HepG2 (cell line): ENCODE measurements around the gene ZNF652. TPM values are rescaled to one million over a fixed set of nuclear protein-coding genes. Genes with fewer than 3 reads are reported as not detected.

Experiments
- CAMTA2 ChIP-seq: sonication (generic); formaldehyde crosslinking; IDR thresholded peaks from 2 replicates; pipeline ENCODE4 v1.4.0; 2020; ENCODE audit warnings: mild to moderate bottlenecking, missing genetic modification reagents, borderline replicate concordance
- EP300 ChIP-seq, 3 experiments: sonication (generic) in 1 of 3; formaldehyde crosslinking in 1 of 3; IDR thresholded peaks; 2 replicates each; pipeline versions ENCODE4 v1.5.1 to v1.6.1; 2011 to 2020; ENCODE audit warnings: low read depth in 2 of 3, low read length in 2 of 3, borderline replicate concordance in 1 of 3, improper control_type of control experiment in 1 of 3, mild to moderate bottlenecking in 1 of 3, missing genetic modification reagents in 1 of 3, moderate library complexity in 1 of 3
- FOXA1 ChIP-seq, 2 experiments: fragments of 450-650 bp in 1 of 2; sonication (generic) in 1 of 2; formaldehyde crosslinking in 1 of 2; IDR thresholded peaks; 2 replicates each; pipeline versions ENCODE4 v1.4.0 to v1.6.1; 2016 to 2020; ENCODE audit warnings: missing genetic modification reagents in 1 of 2
- HCFC1 ChIP-seq: fragments of 150-350 bp; IDR thresholded peaks from 2 replicates; pipeline ENCODE4 v1.6.1; 2014; ENCODE audit warnings: low read depth, low read length
- NPAS2 ChIP-seq: sonication (generic); formaldehyde crosslinking; IDR thresholded peaks from 2 replicates; pipeline ENCODE4 v1.8.0; 2022; ENCODE audit warnings: mild to moderate bottlenecking, missing genetic modification reagents, borderline replicate concordance
- PITX1 ChIP-seq: sonication (generic); formaldehyde crosslinking; IDR thresholded peaks from 2 replicates; pipeline ENCODE4 v1.5.1; 2020; ENCODE audit warnings: mild to moderate bottlenecking, missing genetic modification reagents
- RCOR2 ChIP-seq: IDR thresholded peaks from 2 replicates; pipeline ENCODE4 v1.6.1; 2016; ENCODE audit warnings: missing biosample characterization, missing genetic modification reagents
- SETDB1 ChIP-seq: sonication (generic); formaldehyde crosslinking; IDR thresholded peaks from 2 replicates; pipeline ENCODE4 v1.5.1; 2020; ENCODE audit warnings: missing genetic modification reagents, mild to moderate bottlenecking, borderline replicate concordance
- SIN3B ChIP-seq: fragments of 150-350 bp; IDR thresholded peaks from 2 replicates; pipeline ENCODE4 v1.6.1; 2014; ENCODE audit warnings: low read length
- WIZ ChIP-seq: sonication (generic); formaldehyde crosslinking; IDR thresholded peaks from 2 replicates; pipeline ENCODE4 v1.5.1; 2020; ENCODE audit warnings: mild to moderate bottlenecking, missing genetic modification reagents
- ZNF335 ChIP-seq: sonication (generic); formaldehyde crosslinking; IDR thresholded peaks from 2 replicates; pipeline ENCODE4 v1.4.0; 2020; ENCODE audit warnings: missing genetic modification reagents
- ZNF34 ChIP-seq: sonication (generic); formaldehyde crosslinking; IDR thresholded peaks from 2 replicates; pipeline ENCODE4 v1.4.0; 2020; ENCODE audit warnings: mild to moderate bottlenecking, missing genetic modification reagents, borderline replicate concordance
- ZNF574 ChIP-seq: sonication (generic); formaldehyde crosslinking; IDR thresholded peaks from 2 replicates; pipeline ENCODE4 v1.4.0; 2020; ENCODE audit warnings: missing genetic modification reagents
- ZNF576 ChIP-seq: sonication (generic); formaldehyde crosslinking; IDR thresholded peaks from 2 replicates; pipeline ENCODE4 v1.4.0; 2020; ENCODE audit warnings: mild to moderate bottlenecking, missing genetic modification reagents
- ZNF644 ChIP-seq: IDR thresholded peaks from 2 replicates; pipeline ENCODE4 v1.6.1; 2016; ENCODE audit warnings: low read depth
- ZNF788 ChIP-seq: sonication (generic); formaldehyde crosslinking; IDR thresholded peaks from 2 replicates; pipeline ENCODE4 v1.5.0; 2020; ENCODE audit warnings: mild to moderate bottlenecking, missing genetic modification reagents, borderline replicate concordance
- ZNF841 ChIP-seq: sonication (generic); formaldehyde crosslinking; IDR thresholded peaks from 2 replicates; pipeline ENCODE4 v1.8.1; 2023; ENCODE audit warnings: missing genetic modification reagents, borderline replicate concordance
- ZUFSP ChIP-seq: sonication (generic); formaldehyde crosslinking; IDR thresholded peaks from 2 replicates; pipeline ENCODE4 v1.9.0; 2021; ENCODE audit warnings: missing genetic modification reagents, mild to moderate bottlenecking, borderline replicate concordance
- polyA plus RNA-seq, 8 experiments: library from polyadenylated mRNA; depleted of rRNA in 3 of 8; stranded (reverse) in 7 of 8; unstranded in 1 of 8; fragments of >200 nt; fragmentation: Illumina TruSeq in 4 of 8; extraction: Trizol in 4 of 8; gene quantifications; 2 replicates each; pipeline versions ENCODE4 v1.2.1 to v1.2.3, GENCODE V29; 2011 to 2016; ENCODE audit warnings: low read depth in 4 of 8, missing spikeins in 1 of 8, mixed read lengths in 1 of 8; ENCODE audit not compliant: insufficient read depth in 1 of 8
- total RNA-seq, 5 experiments: library from RNA; depleted of rRNA; stranded (reverse); fragments of >200 nt; fragmentation: Illumina TruSeq; extraction: Trizol; gene quantifications; 2 replicates each; pipeline ENCODE4 v1.2.3, GENCODE V29; 2016; ENCODE audit warnings: low read depth in 1 of 5
- TF ChIP-seq, protein P1 (sequence below): sonication (generic); formaldehyde crosslinking; IDR thresholded peaks from 2 replicates; pipeline ENCODE4 v1.4.0; 2020; ENCODE audit warnings: mild to moderate bottlenecking, missing genetic modification reagents
- TF ChIP-seq, protein P2 (sequence below): sonication (generic); formaldehyde crosslinking; IDR thresholded peaks from 2 replicates; pipeline ENCODE4 v1.8.1; 2022; ENCODE audit warnings: low read depth, mild to moderate bottlenecking, missing genetic modification reagents

The ZNF652 gene
- total and polyA plus RNA-seq, 2 of the 13 experiments (the other 11 are each of a cell fraction or from before 2014, with no cell fraction given) = 16.2 to 30.2 TPM

DNA sequence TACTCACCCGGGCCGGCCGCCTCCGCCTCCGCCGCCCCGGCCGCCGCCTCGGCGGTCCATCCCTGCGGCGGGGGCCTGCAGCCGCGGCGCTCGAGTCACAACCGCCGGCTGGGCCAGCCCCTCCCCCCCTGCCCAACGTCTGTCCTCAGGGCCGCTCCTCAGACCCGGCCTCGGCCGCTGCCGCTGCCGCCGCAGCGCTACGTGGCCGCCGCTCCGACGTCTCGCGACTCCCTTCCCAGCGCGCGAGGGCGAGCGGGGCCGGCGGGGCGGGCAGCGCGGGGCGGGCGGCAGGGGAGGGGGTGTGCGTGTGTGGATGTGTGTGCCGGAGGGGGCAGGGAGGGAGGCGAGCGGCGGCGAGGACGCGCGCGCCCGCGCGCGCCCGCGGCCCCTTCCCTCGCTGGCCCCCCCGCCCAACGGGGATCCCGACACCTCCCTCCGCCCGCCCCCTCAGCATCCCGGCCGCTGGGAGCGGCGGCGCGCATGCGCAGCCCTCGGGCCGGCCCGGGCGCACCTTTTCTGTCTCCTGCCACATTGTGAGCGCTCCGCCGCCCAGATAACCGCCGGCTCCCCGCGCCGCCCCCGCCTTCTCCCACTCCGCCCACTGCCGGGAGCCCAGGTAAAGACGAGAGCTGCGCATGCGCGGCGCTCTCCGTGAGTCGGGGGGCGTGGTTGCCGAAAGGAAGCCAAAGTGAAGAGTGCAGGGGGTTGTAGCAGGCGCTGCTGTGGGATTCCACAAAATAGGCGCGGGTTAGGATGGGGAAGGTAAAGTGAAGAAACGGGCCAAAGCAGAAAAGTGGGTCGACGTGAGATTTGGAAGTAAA lies at the start of gene ZNF652 (continued):
- TF ChIP-seq, protein P1, sequence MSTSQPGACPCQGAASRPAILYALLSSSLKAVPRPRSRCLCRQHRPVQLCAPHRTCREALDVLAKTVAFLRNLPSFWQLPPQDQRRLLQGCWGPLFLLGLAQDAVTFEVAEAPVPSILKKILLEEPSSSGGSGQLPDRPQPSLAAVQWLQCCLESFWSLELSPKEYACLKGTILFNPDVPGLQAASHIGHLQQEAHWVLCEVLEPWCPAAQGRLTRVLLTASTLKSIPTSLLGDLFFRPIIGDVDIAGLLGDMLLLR (CRISPR knock-in tag) = peak; percentile 83; the same call in 1 of the 2 replicates
- no peak; the same call in 1 of the 2 replicates for TF ChIP-seq SIN3B
- 0 out of 2 replicates have a peak, but pooled peaks have one; percentile 7 for TF ChIP-seq WIZ (CRISPR knock-in tag)
- no peak for TF ChIP-seq ZNF644 (CRISPR knock-in tag)
- TF ChIP-seq ZUFSP = no peak
- 0 out of 4 replicates have a peak, but pooled peaks of 1 of the 2 experiments have one; percentile 2 for TF ChIP-seq EP300 (IDR thresholded peaks at IDR 0.05; ENCODE audit: low read depth in 2 of 2, low read length in 2 of 2)
- no peak for TF ChIP-seq EP300 (CRISPR knock-in tag; IDR thresholded peaks at IDR 0.05; ENCODE audit: borderline replicate concordance)
- TF ChIP-seq SETDB1 (CRISPR knock-in tag) = no peak
- peak; percentile 91 for TF ChIP-seq CAMTA2 (CRISPR knock-in tag)
- no peak for TF ChIP-seq FOXA1 (IDR thresholded peaks at IDR 0.05)
- TF ChIP-seq FOXA1 (CRISPR knock-in tag; IDR thresholded peaks at IDR 0.05) = no peak
- peak; percentile 19; the same call in 1 of the 2 replicates for TF ChIP-seq ZNF788 (CRISPR knock-in tag)
- TF ChIP-seq PITX1 (CRISPR knock-in tag) = no peak
- no peak for TF ChIP-seq ZNF576 (CRISPR knock-in tag)
- TF ChIP-seq RCOR2 = no peak
- TF ChIP-seq ZNF34 = no peak
- TF ChIP-seq ZNF574 (CRISPR knock-in tag) = no peak
- TF ChIP-seq ZNF335 (CRISPR knock-in tag) = no peak
- TF ChIP-seq NPAS2 (CRISPR knock-in tag) = no peak
- peak; percentile 69; the same call in 1 of the 2 replicates for TF ChIP-seq ZNF841 (CRISPR knock-in tag)
- no peak for TF ChIP-seq HCFC1
- TF ChIP-seq, protein P2, sequence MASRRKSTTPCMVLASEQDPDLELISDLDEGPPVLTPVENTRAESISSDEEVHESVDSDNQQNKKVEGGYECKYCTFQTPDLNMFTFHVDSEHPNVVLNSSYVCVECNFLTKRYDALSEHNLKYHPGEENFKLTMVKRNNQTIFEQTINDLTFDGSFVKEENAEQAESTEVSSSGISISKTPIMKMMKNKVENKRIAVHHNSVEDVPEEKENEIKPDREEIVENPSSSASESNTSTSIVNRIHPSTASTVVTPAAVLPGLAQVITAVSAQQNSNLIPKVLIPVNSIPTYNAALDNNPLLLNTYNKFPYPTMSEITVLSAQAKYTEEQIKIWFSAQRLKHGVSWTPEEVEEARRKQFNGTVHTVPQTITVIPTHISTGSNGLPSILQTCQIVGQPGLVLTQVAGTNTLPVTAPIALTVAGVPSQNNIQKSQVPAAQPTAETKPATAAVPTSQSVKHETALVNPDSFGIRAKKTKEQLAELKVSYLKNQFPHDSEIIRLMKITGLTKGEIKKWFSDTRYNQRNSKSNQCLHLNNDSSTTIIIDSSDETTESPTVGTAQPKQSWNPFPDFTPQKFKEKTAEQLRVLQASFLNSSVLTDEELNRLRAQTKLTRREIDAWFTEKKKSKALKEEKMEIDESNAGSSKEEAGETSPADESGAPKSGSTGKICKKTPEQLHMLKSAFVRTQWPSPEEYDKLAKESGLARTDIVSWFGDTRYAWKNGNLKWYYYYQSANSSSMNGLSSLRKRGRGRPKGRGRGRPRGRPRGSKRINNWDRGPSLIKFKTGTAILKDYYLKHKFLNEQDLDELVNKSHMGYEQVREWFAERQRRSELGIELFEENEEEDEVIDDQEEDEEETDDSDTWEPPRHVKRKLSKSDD (CRISPR knock-in tag) = no peak
